Measurements from ENCODE around the gene CDK17.
"Not testable (repeated sequence)": the region's sequence is repeated elsewhere in the genome, so short reads cannot be mapped to it uniquely, and the experiment has no call there.

Gene CDK17

GRCh38 chr12:96364092-96364700, 36.0 kb downstream of the CDK17 start:
- Mint-ChIP-seq H3K36me3 (ENCODE audit: low read depth) (peaks cover 4% of the 10 kb centered on the region), H3K27me3 (no peaks in the 10 kb centered on the region), H3K4me3 (no peak overlapping the region), H3K27ac (no peak overlapping the region), H3K4me1 (peaks cover 75% of the 10 kb centered on the region), H3K9me3 (peaks cover 2% of the 10 kb centered on the region)
- no peak for DNase-seq
- no peak for ATAC-seq

GRCh38 chr12:96361074-96361473, 39.2 kb downstream of the CDK17 start:
- peaks cover 78% of the 10 kb centered on the region for H3K4me1 Mint-ChIP-seq
- H3K27me3 Mint-ChIP-seq = no peaks in the 10 kb centered on the region
- H3K4me3 Mint-ChIP-seq = no peak overlapping the region
- ATAC-seq (no peak), DNase-seq (no peak)
- no peak overlapping the region for H3K27ac Mint-ChIP-seq
- peaks cover 7% of the 10 kb centered on the region for H3K9me3 Mint-ChIP-seq
- peaks cover 8% of the 10 kb centered on the region for H3K36me3 Mint-ChIP-seq (ENCODE audit: low read depth)

GRCh38 chr12:96360550-96360949, 39.7 kb downstream of the CDK17 start:
- no peak for DNase-seq
- H3K4me1 Mint-ChIP-seq = peaks cover 79% of the 10 kb centered on the region

GRCh38 chr12:96359328-96359727, 40.9 kb downstream of the CDK17 start:
- H3K9me3 Mint-ChIP-seq = peaks cover 7% of the 10 kb centered on the region
- H3K4me1 Mint-ChIP-seq = peaks cover 77% of the 10 kb centered on the region
- H3K4me3 Mint-ChIP-seq = no peak overlapping the region
- ATAC-seq (no peak), DNase-seq (no peak)
- H3K27me3 Mint-ChIP-seq = no peaks in the 10 kb centered on the region
- peaks cover 4% of the 10 kb centered on the region for H3K36me3 Mint-ChIP-seq (ENCODE audit: low read depth)
- no peak overlapping the region for H3K27ac Mint-ChIP-seq

More at GRCh38 chr12:96360550-96360949, 39.7 kb downstream of the CDK17 start:
- Mint-ChIP-seq H3K27me3 (no peaks in the 10 kb centered on the region), H3K9me3 (peaks cover 7% of the 10 kb centered on the region), H3K4me3 (no peak overlapping the region), H3K36me3 (ENCODE audit: low read depth) (peaks cover 8% of the 10 kb centered on the region), H3K27ac (no peak overlapping the region)
- no peak for ATAC-seq

- ATAC-seq (no peak), DNase-seq (no peak)
- Mint-ChIP-seq H3K27ac (no peak overlapping the region), H3K4me1 (peaks cover 78% of the 10 kb centered on the region), H3K27me3 (no peaks in the 10 kb centered on the region), H3K36me3 (ENCODE audit: low read depth) (peaks cover 4% of the 10 kb centered on the region), H3K4me3 (no peak overlapping the region), H3K9me3 (peaks cover 7% of the 10 kb centered on the region)
Measured at GRCh38 chr12:96356831-96357230, 43.4 kb downstream of the CDK17 start.

- peaks cover 77% of the 10 kb centered on the region for H3K4me1 Mint-ChIP-seq
- ATAC-seq = no peak
- peaks cover 4% of the 10 kb centered on the region for H3K36me3 Mint-ChIP-seq (ENCODE audit: low read depth)
- peaks cover 7% of the 10 kb centered on the region for H3K9me3 Mint-ChIP-seq
- H3K27me3 Mint-ChIP-seq = no peaks in the 10 kb centered on the region
- H3K4me3 Mint-ChIP-seq = no peak overlapping the region
- H3K27ac Mint-ChIP-seq = no peak overlapping the region
- DNase-seq = no peak
Measured at GRCh38 chr12:96354844-96355534, 45.2 kb downstream of the CDK17 start.

GRCh38 chr12:96354326-96354725, 45.9 kb downstream of the CDK17 start:
- peaks cover 73% of the 10 kb centered on the region for H3K4me1 Mint-ChIP-seq
- ATAC-seq = no peak
- no peaks in the 10 kb centered on the region for H3K27me3 Mint-ChIP-seq
- no peak overlapping the region for H3K4me3 Mint-ChIP-seq
- H3K9me3 Mint-ChIP-seq = peaks cover 6% of the 10 kb centered on the region
- no peak for DNase-seq
- H3K36me3 Mint-ChIP-seq (ENCODE audit: low read depth) = peaks cover 4% of the 10 kb centered on the region
- H3K27ac Mint-ChIP-seq = no peak overlapping the region

GRCh38 chr12:96352161-96352835, 47.9 kb downstream of the CDK17 start:
- peak; percentile 65 for ATAC-seq
- no peaks in the 10 kb centered on the region for H3K9me3 Mint-ChIP-seq
- no peaks in the 10 kb centered on the region for H3K36me3 Mint-ChIP-seq (ENCODE audit: low read depth)
- H3K4me3 Mint-ChIP-seq = no peak overlapping the region
- peaks cover 73% of the 10 kb centered on the region for H3K4me1 Mint-ChIP-seq
- no peak overlapping the region for H3K27ac Mint-ChIP-seq
- DNase-seq = no peak
- H3K27me3 Mint-ChIP-seq = no peaks in the 10 kb centered on the region

GRCh38 chr12:96350982-96351381, 49.3 kb downstream of the CDK17 start:
- no peak for DNase-seq
- peak overlapping the region; percentile 36 for H3K27ac Mint-ChIP-seq
- peaks cover 71% of the 10 kb centered on the region for H3K4me1 Mint-ChIP-seq
- no peaks in the 10 kb centered on the region for H3K27me3 Mint-ChIP-seq
- H3K9me3 Mint-ChIP-seq = no peaks in the 10 kb centered on the region
- H3K4me3 Mint-ChIP-seq = no peak overlapping the region
- peaks cover 4% of the 10 kb centered on the region for H3K36me3 Mint-ChIP-seq (ENCODE audit: low read depth)
- ATAC-seq = peak; percentile 66

- Mint-ChIP-seq H3K4me1 (peaks cover 64% of the 10 kb centered on the region), H3K27ac (peak overlapping the region; percentile 52), H3K36me3 (ENCODE audit: low read depth) (peaks cover 33% of the 10 kb centered on the region), H3K27me3 (no peaks in the 10 kb centered on the region), H3K4me3 (peak overlapping the region; percentile 51), H3K9me3 (peaks cover 30% of the 10 kb centered on the region)
- DNase-seq (no peak), ATAC-seq (no peak)
Measured at GRCh38 chr12:96347130-96347699, 53.0 kb downstream of the CDK17 start.

GRCh38 chr12:96346716-96347115, 53.5 kb downstream of the CDK17 start:
- Mint-ChIP-seq H3K9me3 (peaks cover 30% of the 10 kb centered on the region), H3K27ac (peak overlapping the region; percentile 52), H3K4me1 (peaks cover 61% of the 10 kb centered on the region), H3K36me3 (ENCODE audit: low read depth) (peaks cover 33% of the 10 kb centered on the region), H3K4me3 (peak overlapping the region; percentile 51)
- not testable (repeated sequence) for H3K27me3 Mint-ChIP-seq, ATAC-seq, DNase-seq

GRCh38 chr12:96344124-96344695, 56.0 kb downstream of the CDK17 start:
- Mint-ChIP-seq H3K36me3 (ENCODE audit: low read depth) (peaks cover 33% of the 10 kb centered on the region), H3K4me3 (no peak overlapping the region), H3K27me3 (no peaks in the 10 kb centered on the region), H3K27ac (no peak overlapping the region), H3K9me3 (peaks cover 30% of the 10 kb centered on the region), H3K4me1 (peaks cover 57% of the 10 kb centered on the region)
- no peak for DNase-seq
- ATAC-seq = no peak

- peaks cover 58% of the 10 kb centered on the region for H3K4me1 Mint-ChIP-seq
- H3K4me3 Mint-ChIP-seq = no peak overlapping the region
- no peak overlapping the region for H3K27ac Mint-ChIP-seq
- DNase-seq = no peak
- peaks cover 30% of the 10 kb centered on the region for H3K9me3 Mint-ChIP-seq
- peaks cover 36% of the 10 kb centered on the region for H3K36me3 Mint-ChIP-seq (ENCODE audit: low read depth)
- ATAC-seq = peak; percentile 59
- H3K27me3 Mint-ChIP-seq = no peaks in the 10 kb centered on the region
Measured at GRCh38 chr12:96343347-96343954, 56.8 kb downstream of the CDK17 start.

GRCh38 chr12:96339666-96340065, 60.6 kb downstream of the CDK17 start:
- H3K36me3 Mint-ChIP-seq (ENCODE audit: low read depth) = peaks cover 30% of the 10 kb centered on the region
- not testable (repeated sequence) for H3K27ac Mint-ChIP-seq, H3K4me3 Mint-ChIP-seq, H3K27me3 Mint-ChIP-seq, DNase-seq, ATAC-seq
- H3K9me3 Mint-ChIP-seq = peaks cover 22% of the 10 kb centered on the region
- H3K4me1 Mint-ChIP-seq = peaks cover 56% of the 10 kb centered on the region

All from activated naive CD8-positive, alpha-beta T cell treated with anti-CD3 and anti-CD28 coated beads, Interleukin-2, amount 50 U/mL, for 24 hours (primary cell).